ENCODE results near the gene NHLRC4.

NHLRC4 gene

GRCh38 chr16:569445-570254, 2.8 kb downstream of the NHLRC4 start, which contains the start of gene PIGQ:
Gene PIGQ (plus strand): TSS chr16:569968. CDS start chr16:574075, 4,107 bp downstream.
- peak; percentile 41 to 62 for DNase-seq (ENCODE audit: low read depth in 1 of 2, low spot score in 1 of 2)
- H3K27ac ChIP-seq (replicated peaks) = peak within 1 kb of the TSS; percentile 89

GRCh38 chr16:572865-573650, 6.3 kb downstream of the NHLRC4 start:
- no peak for TF ChIP-seq POLR2AphosphoS5 (IDR thresholded peaks at IDR 0.05; ENCODE audit: low read depth)
- TF ChIP-seq, protein P1, sequence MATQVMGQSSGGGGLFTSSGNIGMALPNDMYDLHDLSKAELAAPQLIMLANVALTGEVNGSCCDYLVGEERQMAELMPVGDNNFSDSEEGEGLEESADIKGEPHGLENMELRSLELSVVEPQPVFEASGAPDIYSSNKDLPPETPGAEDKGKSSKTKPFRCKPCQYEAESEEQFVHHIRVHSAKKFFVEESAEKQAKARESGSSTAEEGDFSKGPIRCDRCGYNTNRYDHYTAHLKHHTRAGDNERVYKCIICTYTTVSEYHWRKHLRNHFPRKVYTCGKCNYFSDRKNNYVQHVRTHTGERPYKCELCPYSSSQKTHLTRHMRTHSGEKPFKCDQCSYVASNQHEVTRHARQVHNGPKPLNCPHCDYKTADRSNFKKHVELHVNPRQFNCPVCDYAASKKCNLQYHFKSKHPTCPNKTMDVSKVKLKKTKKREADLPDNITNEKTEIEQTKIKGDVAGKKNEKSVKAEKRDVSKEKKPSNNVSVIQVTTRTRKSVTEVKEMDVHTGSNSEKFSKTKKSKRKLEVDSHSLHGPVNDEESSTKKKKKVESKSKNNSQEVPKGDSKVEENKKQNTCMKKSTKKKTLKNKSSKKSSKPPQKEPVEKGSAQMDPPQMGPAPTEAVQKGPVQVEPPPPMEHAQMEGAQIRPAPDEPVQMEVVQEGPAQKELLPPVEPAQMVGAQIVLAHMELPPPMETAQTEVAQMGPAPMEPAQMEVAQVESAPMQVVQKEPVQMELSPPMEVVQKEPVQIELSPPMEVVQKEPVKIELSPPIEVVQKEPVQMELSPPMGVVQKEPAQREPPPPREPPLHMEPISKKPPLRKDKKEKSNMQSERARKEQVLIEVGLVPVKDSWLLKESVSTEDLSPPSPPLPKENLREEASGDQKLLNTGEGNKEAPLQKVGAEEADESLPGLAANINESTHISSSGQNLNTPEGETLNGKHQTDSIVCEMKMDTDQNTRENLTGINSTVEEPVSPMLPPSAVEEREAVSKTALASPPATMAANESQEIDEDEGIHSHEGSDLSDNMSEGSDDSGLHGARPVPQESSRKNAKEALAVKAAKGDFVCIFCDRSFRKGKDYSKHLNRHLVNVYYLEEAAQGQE (IDR thresholded peaks at IDR 0.05; ENCODE audit: insufficient replicate concordance, low read depth) = no peak
- TF ChIP-seq, protein P2, sequence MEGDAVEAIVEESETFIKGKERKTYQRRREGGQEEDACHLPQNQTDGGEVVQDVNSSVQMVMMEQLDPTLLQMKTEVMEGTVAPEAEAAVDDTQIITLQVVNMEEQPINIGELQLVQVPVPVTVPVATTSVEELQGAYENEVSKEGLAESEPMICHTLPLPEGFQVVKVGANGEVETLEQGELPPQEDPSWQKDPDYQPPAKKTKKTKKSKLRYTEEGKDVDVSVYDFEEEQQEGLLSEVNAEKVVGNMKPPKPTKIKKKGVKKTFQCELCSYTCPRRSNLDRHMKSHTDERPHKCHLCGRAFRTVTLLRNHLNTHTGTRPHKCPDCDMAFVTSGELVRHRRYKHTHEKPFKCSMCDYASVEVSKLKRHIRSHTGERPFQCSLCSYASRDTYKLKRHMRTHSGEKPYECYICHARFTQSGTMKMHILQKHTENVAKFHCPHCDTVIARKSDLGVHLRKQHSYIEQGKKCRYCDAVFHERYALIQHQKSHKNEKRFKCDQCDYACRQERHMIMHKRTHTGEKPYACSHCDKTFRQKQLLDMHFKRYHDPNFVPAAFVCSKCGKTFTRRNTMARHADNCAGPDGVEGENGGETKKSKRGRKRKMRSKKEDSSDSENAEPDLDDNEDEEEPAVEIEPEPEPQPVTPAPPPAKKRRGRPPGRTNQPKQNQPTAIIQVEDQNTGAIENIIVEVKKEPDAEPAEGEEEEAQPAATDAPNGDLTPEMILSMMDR (IDR thresholded peaks at IDR 0.05; ENCODE audit: insufficient read depth, low read length) = no peak
- no peak for TF ChIP-seq SPI1 (IDR thresholded peaks at IDR 0.05; ENCODE audit: borderline replicate concordance, low read depth)
- no peak for TF ChIP-seq GABPA (IDR thresholded peaks at IDR 0.05; ENCODE audit: low read depth)
- Histone ChIP-seq H3K27ac (replicated peaks) (no peak overlapping the region), H3K4me3 (replicated peaks; ENCODE audit: insufficient read depth, low read length) (no peak overlapping the region), H3K27me3 (ENCODE audit: insufficient read depth, poor library complexity, severe bottlenecking) (no peaks in the 10 kb centered on the region)
- no peak for DNase-seq (ENCODE audit: low read depth in 1 of 2, low spot score in 1 of 2)

More at GRCh38 chr16:569445-570254, 2.8 kb downstream of the NHLRC4 start, which contains the start of gene PIGQ:
- Histone ChIP-seq H3K4me3 (replicated peaks; ENCODE audit: insufficient read depth, low read length) (peak within 1 kb of the TSS; percentile 89), H3K27me3 (ENCODE audit: insufficient read depth, poor library complexity, severe bottlenecking) (no peaks in the 10 kb centered on the region)
- TF ChIP-seq POLR2AphosphoS5 (IDR thresholded peaks at IDR 0.05; ENCODE audit: low read depth) (no peak), GABPA (IDR thresholded peaks at IDR 0.05; ENCODE audit: low read depth) (peak; percentile 63), SPI1 (IDR thresholded peaks at IDR 0.05; ENCODE audit: borderline replicate concordance, low read depth) (no peak)
- TF ChIP-seq, protein P2 (IDR thresholded peaks at IDR 0.05; ENCODE audit: insufficient read depth, low read length) = no peak

DNA sequence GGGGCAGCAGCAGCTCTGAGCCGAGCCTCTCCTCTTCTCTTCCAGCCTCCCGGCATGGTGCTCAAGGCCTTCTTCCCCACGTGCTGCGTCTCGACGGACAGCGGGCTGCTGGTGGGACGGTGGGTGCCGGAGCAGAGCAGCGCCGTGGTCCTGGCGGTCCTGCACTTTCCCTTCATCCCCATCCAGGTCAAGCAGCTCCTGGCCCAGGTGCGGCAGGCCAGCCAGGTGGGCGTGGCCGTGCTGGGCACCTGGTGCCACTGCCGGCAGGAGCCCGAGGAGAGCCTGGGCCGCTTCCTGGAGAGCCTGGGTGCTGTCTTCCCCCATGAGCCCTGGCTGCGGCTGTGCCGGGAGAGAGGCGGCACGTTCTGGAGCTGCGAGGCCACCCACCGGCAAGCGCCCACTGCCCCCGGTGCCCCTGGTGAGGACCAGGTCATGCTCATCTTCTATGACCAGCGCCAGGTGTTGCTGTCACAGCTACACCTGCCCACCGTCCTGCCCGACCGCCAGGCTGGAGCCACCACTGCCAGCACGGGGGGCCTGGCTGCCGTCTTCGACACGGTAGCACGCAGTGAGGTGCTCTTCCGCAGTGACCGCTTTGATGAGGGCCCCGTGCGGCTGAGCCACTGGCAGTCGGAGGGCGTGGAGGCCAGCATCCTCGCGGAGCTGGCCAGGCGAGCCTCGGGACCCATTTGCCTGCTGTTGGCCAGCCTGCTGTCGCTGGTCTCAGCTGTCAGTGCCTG, 7.4 kb downstream of the NHLRC4 start:
- H3K4me3 ChIP-seq (replicated peaks; ENCODE audit: insufficient read depth, low read length) = no peak overlapping the region
- H3K27me3 ChIP-seq (ENCODE audit: insufficient read depth, poor library complexity, severe bottlenecking) = no peaks in the 10 kb centered on the region
- TF ChIP-seq, protein P1 (IDR thresholded peaks at IDR 0.05; ENCODE audit: insufficient replicate concordance, low read depth) = no peak
- no peak for TF ChIP-seq GABPA (IDR thresholded peaks at IDR 0.05; ENCODE audit: low read depth)
- TF ChIP-seq SPI1 (IDR thresholded peaks at IDR 0.05; ENCODE audit: borderline replicate concordance, low read depth) = no peak
- TF ChIP-seq POLR2AphosphoS5 (IDR thresholded peaks at IDR 0.05; ENCODE audit: low read depth) = no peak
- TF ChIP-seq, protein P2 (IDR thresholded peaks at IDR 0.05; ENCODE audit: insufficient read depth, low read length) = no peak
- H3K27ac ChIP-seq (replicated peaks) = no peak overlapping the region
- DNase-seq (ENCODE audit: low read depth in 1 of 2, low spot score in 1 of 2) = no peak
